IgD-negative memory B cell (primary cell): ENCODE data around the gene SERPINB5. TPM values are rescaled to one million over a fixed set of nuclear protein-coding genes. Genes with fewer than 3 reads are reported as not detected.
A peak's percentile ranks its signal among the peaks of the same experiment; 100 is the strongest.

Experiments
- H3K27ac Mint-ChIP-seq, 3 donors: one replicate each; pipeline ENCODE4 v1.8.0; 2020 to 2022; ENCODE audit warnings: mild to moderate bottlenecking in 3 of 3, mixed read lengths in 3 of 3, moderate library complexity in 1 of 3
- H3K27me3 Mint-ChIP-seq: one replicate; pipeline ENCODE4 v1.8.0; 2021; ENCODE audit warnings: mixed read lengths
- H3K36me3 Mint-ChIP-seq: one replicate; pipeline ENCODE4 v1.8.0; 2020; ENCODE audit warnings: mild to moderate bottlenecking, mixed read lengths
- H3K4me1 Mint-ChIP-seq, 3 donors: one replicate each; pipeline ENCODE4 v1.8.0; 2020 to 2022; ENCODE audit warnings: mixed read lengths in 3 of 3, mild to moderate bottlenecking in 1 of 3
- H3K4me3 Mint-ChIP-seq, 4 donors: one replicate each; pipeline ENCODE4 v1.8.0; 2020 to 2022; ENCODE audit warnings: mild to moderate bottlenecking in 4 of 4, mixed read lengths in 4 of 4, moderate library complexity in 3 of 4
- H3K9me3 Mint-ChIP-seq, 3 donors: one replicate each; pipeline ENCODE4 v1.8.0; 2020 to 2021; ENCODE audit warnings: mixed read lengths in 3 of 3, mild to moderate bottlenecking in 1 of 3
- polyA plus RNA-seq: library from polyadenylated mRNA; unstranded; fragments of 300-500 nt; fragmentation: Illumina TruSeq; gene quantifications from one replicate; pipeline ENCODE4 v1.2.3, GENCODE V29; 2021

The SERPINB5 gene
- polyA plus RNA-seq, 1 donor from 2014 or later: not detected

GRCh38 chr18:63487676-63488075 lies 10.9 kb downstream of the SERPINB5 start:
- Mint-ChIP-seq H3K27ac (no peak overlapping the region), H3K36me3 (no peaks in the 10 kb centered on the region), H3K4me1 (no peaks in the 10 kb centered on the region), H3K9me3 (no peaks in the 10 kb centered on the region), H3K27me3 (peaks cover 5% of the 10 kb centered on the region), H3K4me3 (no peak overlapping the region)

GRCh38 chr18:63488160-63488559 lies 11.4 kb downstream of the SERPINB5 start:
- H3K9me3 Mint-ChIP-seq: no peaks in the 10 kb centered on the region
- peaks cover 5% of the 10 kb centered on the region for H3K27me3 Mint-ChIP-seq
- no peak overlapping the region for H3K27ac Mint-ChIP-seq
- no peak overlapping the region for H3K4me3 Mint-ChIP-seq
- no peaks in the 10 kb centered on the region for H3K4me1 Mint-ChIP-seq
- no peaks in the 10 kb centered on the region for H3K36me3 Mint-ChIP-seq

GRCh38 chr18:63492851-63493250 lies 16.1 kb downstream of the SERPINB5 start:
- Mint-ChIP-seq H3K4me3 (no peak overlapping the region), H3K36me3 (no peaks in the 10 kb centered on the region), H3K27ac (no peak overlapping the region), H3K27me3 (peaks cover 3% of the 10 kb centered on the region), H3K4me1 (no peaks in the 10 kb centered on the region), H3K9me3 (no peaks in the 10 kb centered on the region)

- Mint-ChIP-seq H3K27me3 (peaks cover 3% of the 10 kb centered on the region), H3K9me3 (no peaks in the 10 kb centered on the region), H3K4me3 (no peak overlapping the region), H3K36me3 (no peaks in the 10 kb centered on the region), H3K4me1 (no peaks in the 10 kb centered on the region), H3K27ac (no peak overlapping the region)
Observed at GRCh38 chr18:63495675-63496074, 18.9 kb downstream of the SERPINB5 start.

GRCh38 chr18:63505566-63506335 lies 29.0 kb downstream of the SERPINB5 start:
- Mint-ChIP-seq H3K27ac (no peak overlapping the region), H3K9me3 (no peaks in the 10 kb centered on the region), H3K4me3 (no peak overlapping the region), H3K27me3 (peaks cover 13% of the 10 kb centered on the region), H3K36me3 (no peaks in the 10 kb centered on the region), H3K4me1 (peaks cover 0 to 1% (median 0%) of the 10 kb centered on the region in 3 donors)

- Mint-ChIP-seq H3K4me3 (no peak overlapping the region), H3K27me3 (peaks cover 13% of the 10 kb centered on the region), H3K4me1 (no peaks in the 10 kb centered on the region), H3K9me3 (no peaks in the 10 kb centered on the region), H3K27ac (no peak overlapping the region), H3K36me3 (no peaks in the 10 kb centered on the region)
Observed at GRCh38 chr18:63506336-63506646, 29.5 kb downstream of the SERPINB5 start.

GRCh38 chr18:63508596-63508995 lies 31.8 kb downstream of the SERPINB5 start:
- H3K27ac Mint-ChIP-seq: no peak overlapping the region
- no peaks in the 10 kb centered on the region for H3K9me3 Mint-ChIP-seq
- H3K36me3 Mint-ChIP-seq: no peaks in the 10 kb centered on the region
- H3K4me1 Mint-ChIP-seq: no peaks in the 10 kb centered on the region
- no peak overlapping the region for H3K4me3 Mint-ChIP-seq
- peaks cover 16% of the 10 kb centered on the region for H3K27me3 Mint-ChIP-seq

GRCh38 chr18:63511285-63511684 lies 34.5 kb downstream of the SERPINB5 start:
- no peaks in the 10 kb centered on the region for H3K36me3 Mint-ChIP-seq
- no peaks in the 10 kb centered on the region for H3K4me1 Mint-ChIP-seq
- H3K9me3 Mint-ChIP-seq: no peaks in the 10 kb centered on the region
- H3K4me3 Mint-ChIP-seq: no peak overlapping the region
- H3K27me3 Mint-ChIP-seq: peaks cover 20% of the 10 kb centered on the region
- no peak overlapping the region for H3K27ac Mint-ChIP-seq

- no peaks in the 10 kb centered on the region for H3K36me3 Mint-ChIP-seq
- H3K27ac Mint-ChIP-seq: no peak overlapping the region
- no peaks in the 10 kb centered on the region for H3K9me3 Mint-ChIP-seq
- H3K4me3 Mint-ChIP-seq: no peak overlapping the region
- H3K4me1 Mint-ChIP-seq: peaks cover 0 to 2% (median 2%) of the 10 kb centered on the region in 3 donors
- peaks cover 10% of the 10 kb centered on the region for H3K27me3 Mint-ChIP-seq
Observed at GRCh38 chr18:63514326-63514725, 37.6 kb downstream of the SERPINB5 start.

GRCh38 chr18:63514888-63515678 lies 38.3 kb downstream of the SERPINB5 start:
- Mint-ChIP-seq H3K9me3 (no peaks in the 10 kb centered on the region), H3K27me3 (peaks cover 8% of the 10 kb centered on the region), H3K4me3 (no peak overlapping the region), H3K36me3 (no peaks in the 10 kb centered on the region), H3K27ac (no peak overlapping the region), H3K4me1 (peaks cover 0 to 2% (median 2%) of the 10 kb centered on the region in 3 donors)

- Mint-ChIP-seq H3K4me3 (no peak overlapping the region), H3K36me3 (no peaks in the 10 kb centered on the region), H3K27me3 (peaks cover 9% of the 10 kb centered on the region), H3K27ac (no peak overlapping the region), H3K9me3 (no peaks in the 10 kb centered on the region), H3K4me1 (peaks cover 0 to 2% (median 2%) of the 10 kb centered on the region in 3 donors)
Observed at GRCh38 chr18:63515801-63516200, 39.0 kb downstream of the SERPINB5 start.

- Mint-ChIP-seq H3K27ac (no peak overlapping the region), H3K36me3 (no peaks in the 10 kb centered on the region), H3K27me3 (peaks cover 6% of the 10 kb centered on the region), H3K4me1 (peaks cover 0 to 2% (median 2%) of the 10 kb centered on the region in 3 donors), H3K4me3 (no peak overlapping the region), H3K9me3 (no peaks in the 10 kb centered on the region)
Observed at GRCh38 chr18:63518178-63519012, 41.6 kb downstream of the SERPINB5 start.

GRCh38 chr18:63520053-63520685 lies 43.4 kb downstream of the SERPINB5 start:
- peaks cover 0 to 2% (median 2%) of the 10 kb centered on the region in 3 donors for H3K4me1 Mint-ChIP-seq
- no peak overlapping the region for H3K27ac Mint-ChIP-seq
- H3K36me3 Mint-ChIP-seq: no peaks in the 10 kb centered on the region
- no peaks in the 10 kb centered on the region for H3K9me3 Mint-ChIP-seq
- H3K4me3 Mint-ChIP-seq: no peak overlapping the region
- H3K27me3 Mint-ChIP-seq: peaks cover 7% of the 10 kb centered on the region

GRCh38 chr18:63523660-63524059 lies 46.9 kb downstream of the SERPINB5 start:
- Mint-ChIP-seq H3K4me3 (no peak overlapping the region), H3K27me3 (peaks cover 6% of the 10 kb centered on the region), H3K4me1 (no peaks in the 10 kb centered on the region), H3K27ac (peak overlapping the region in 1 of 3 donors; percentile 38), H3K36me3 (no peaks in the 10 kb centered on the region), H3K9me3 (no peaks in the 10 kb centered on the region)

- Mint-ChIP-seq H3K36me3 (no peaks in the 10 kb centered on the region), H3K9me3 (no peaks in the 10 kb centered on the region), H3K4me1 (no peaks in the 10 kb centered on the region), H3K27ac (peak overlapping the region in 1 of 3 donors; percentile 26), H3K4me3 (no peak overlapping the region), H3K27me3 (peaks cover 7% of the 10 kb centered on the region)
Observed at GRCh38 chr18:63527251-63527650, 50.5 kb downstream of the SERPINB5 start.
